CD4-positive, alpha-beta T cell treated with Interleukin-6 for 4 hours (primary cell): ENCODE results near the gene DNAJB6.
A peak's percentile ranks its signal among the peaks of the same experiment; 100 is the strongest.

Experiments used
- DNase-seq: peaks from one replicate; pipeline ENCODE4 v3.0.0-alpha.2; 2020; ENCODE audit warnings: mixed read lengths

DNAJB6 gene

DNA sequence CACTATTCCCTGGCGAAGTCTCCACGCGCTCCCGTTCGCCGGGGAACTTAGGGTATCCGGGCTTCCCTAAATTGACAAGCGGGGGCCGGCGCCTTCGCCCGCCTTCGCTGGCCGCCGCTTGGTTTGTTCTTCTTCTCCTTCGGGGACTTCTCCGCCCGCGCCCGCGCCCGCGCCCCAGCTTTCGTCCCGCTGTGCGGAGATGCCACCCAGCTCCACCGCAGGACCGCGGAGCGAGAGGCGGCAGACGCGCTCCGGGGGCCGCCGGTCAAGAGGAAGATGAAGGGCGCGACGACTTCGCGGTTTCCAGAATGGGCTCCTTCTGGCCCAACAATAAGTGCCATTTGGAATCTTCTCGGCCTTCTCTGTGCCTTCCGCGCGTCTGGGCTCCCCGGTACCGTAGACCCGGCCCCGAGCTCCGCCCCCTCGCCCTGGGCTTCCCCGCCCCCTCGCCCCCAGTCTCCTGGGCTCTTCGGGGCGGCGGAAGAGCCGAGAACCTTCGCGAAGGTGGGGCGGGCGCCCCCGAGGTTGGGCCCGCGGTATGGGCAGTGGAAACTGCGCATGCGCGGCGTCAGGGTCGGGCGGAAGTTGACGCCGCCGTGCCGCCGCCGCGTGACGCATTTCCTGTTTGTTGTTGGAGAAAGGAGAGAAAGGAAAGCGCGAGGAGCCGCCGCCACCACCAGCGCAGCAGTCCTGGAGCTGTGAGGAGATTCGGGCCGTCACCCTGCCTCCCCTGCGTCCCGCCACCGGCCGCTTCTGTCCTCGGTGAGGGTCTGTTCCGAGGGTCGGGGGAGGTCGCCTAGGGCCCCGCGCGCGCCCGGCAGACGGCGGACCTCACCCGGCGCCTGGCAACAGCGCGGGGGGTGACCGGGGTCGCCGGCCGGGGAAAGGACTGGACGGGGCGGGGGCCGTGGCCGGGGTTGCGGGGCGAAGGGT lies at the start of gene DNAJB6:
Gene DNAJB6 (plus strand): TSS at position 622 of the 933 bp plus-strand sequence. CDS start 21,569 bp downstream, outside the sequence.
- DNase-seq = peak; percentile 96

- DNase-seq = no peak
Observed at GRCh38 chr7:157291404-157292080, 45.3 kb upstream of the DNAJB6 start.

DNA sequence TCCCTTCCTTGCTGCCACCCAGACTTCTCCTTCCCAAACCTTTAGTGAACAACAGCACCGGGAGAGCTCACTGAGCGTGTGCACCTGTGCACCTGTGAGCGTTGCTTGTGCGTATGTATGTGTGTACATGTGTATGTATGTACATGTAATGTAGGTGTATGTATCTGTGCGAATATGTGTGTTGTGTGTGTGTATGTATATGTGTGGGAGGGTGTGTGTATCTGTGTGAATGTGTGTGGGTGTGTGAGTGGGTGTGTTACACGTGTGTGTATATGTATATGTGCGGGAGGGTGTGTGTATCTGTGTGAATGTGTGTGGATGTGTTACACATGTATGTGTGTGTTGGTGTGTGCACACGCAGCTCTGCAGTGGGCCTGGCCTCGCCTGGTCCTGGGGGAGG lies 44.5 kb upstream of the DNAJB6 start:
- no peak for DNase-seq

- no peak for DNase-seq
Observed at GRCh38 chr7:157292770-157293412, 43.9 kb upstream of the DNAJB6 start.

GRCh38 chr7:157293413-157293788 lies 43.4 kb upstream of the DNAJB6 start:
- DNase-seq = no peak

DNA sequence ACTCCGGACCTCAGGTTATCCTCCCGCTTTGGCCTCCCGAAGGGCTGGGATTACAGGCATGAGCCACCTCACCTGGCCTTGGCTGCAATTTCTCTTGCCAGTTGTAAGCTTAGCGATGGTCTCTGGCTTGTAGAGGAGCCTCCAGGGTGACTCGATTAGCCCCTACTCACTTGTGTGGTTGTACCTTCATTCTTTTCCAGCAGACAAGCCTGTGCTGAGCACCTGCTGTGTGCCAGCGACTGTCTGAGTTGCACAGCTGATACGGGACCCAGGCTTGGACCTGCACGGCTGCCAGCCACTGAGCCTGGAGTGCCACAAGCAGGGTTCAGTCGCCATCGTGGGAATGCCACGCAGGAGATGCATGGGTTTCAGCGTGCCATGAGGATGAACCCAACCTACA lies 42.0 kb upstream of the DNAJB6 start:
- DNase-seq = no peak

DNA sequence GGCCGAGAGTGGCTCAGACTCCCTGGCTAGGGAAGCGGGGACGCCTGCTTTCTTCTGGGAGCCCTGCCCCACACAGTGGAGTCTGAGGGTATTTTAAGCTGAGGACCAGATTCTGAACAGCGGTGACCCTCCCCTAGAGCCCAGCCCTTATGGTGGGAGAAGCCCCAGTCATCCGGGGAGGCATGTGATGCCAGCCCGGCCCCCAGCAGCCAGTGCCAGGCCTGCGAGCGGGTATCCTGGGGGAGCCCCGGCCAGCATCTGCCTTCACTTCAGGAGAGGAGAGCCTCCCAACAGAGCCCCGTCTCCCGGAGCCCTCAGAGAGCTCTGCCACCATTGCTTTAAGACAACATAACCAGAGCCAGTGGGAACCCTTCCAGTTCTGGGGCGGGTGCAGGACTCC lies 41.5 kb upstream of the DNAJB6 start:
- no peak for DNase-seq

GRCh38 chr7:157297185-157297584 lies 39.6 kb upstream of the DNAJB6 start:
- no peak for DNase-seq

DNA sequence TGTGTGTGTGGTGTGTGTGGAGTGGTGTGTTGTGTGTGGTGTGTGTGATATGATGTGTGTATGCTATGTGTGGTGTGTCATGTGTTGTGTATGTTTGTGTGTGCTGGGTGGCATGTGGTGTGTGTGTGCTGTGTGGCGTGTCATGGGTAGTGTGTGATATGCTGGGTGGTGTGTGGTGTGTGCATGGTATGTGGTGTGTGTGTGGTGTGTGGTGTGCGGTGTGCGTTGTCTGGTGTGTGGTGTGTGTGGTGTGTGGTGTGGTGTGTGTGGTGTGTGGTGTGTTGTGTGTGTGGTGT lies 37.5 kb upstream of the DNAJB6 start:
- DNase-seq = no peak

- DNase-seq = peak; percentile 48
Observed at GRCh38 chr7:157299613-157300368, 37.0 kb upstream of the DNAJB6 start.

DNA sequence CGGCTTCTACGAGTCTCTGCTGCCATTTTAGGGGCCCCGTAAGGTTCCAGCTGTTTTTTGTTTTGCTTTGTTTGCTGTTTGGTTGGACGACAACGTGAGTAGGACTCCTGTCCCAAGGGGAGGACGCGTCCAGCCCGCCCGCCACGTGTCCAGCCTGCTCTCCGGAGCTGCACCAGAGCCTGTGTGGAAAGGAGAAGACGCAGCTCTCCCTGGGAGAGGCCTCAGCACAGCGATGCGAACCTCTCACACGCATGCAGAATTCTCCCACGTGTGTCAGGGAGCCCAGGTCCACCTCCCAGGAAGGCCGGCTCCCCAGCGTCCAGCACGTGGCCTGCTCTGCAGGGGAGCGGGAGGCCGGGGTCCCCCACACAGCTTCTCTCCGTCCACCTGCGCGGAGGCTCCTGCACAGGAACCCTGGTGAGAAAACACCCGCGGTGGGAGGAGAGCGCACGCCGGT lies 36.4 kb upstream of the DNAJB6 start:
- DNase-seq = no peak

GRCh38 chr7:157301610-157302120 lies 35.1 kb upstream of the DNAJB6 start:
- no peak for DNase-seq

DNA sequence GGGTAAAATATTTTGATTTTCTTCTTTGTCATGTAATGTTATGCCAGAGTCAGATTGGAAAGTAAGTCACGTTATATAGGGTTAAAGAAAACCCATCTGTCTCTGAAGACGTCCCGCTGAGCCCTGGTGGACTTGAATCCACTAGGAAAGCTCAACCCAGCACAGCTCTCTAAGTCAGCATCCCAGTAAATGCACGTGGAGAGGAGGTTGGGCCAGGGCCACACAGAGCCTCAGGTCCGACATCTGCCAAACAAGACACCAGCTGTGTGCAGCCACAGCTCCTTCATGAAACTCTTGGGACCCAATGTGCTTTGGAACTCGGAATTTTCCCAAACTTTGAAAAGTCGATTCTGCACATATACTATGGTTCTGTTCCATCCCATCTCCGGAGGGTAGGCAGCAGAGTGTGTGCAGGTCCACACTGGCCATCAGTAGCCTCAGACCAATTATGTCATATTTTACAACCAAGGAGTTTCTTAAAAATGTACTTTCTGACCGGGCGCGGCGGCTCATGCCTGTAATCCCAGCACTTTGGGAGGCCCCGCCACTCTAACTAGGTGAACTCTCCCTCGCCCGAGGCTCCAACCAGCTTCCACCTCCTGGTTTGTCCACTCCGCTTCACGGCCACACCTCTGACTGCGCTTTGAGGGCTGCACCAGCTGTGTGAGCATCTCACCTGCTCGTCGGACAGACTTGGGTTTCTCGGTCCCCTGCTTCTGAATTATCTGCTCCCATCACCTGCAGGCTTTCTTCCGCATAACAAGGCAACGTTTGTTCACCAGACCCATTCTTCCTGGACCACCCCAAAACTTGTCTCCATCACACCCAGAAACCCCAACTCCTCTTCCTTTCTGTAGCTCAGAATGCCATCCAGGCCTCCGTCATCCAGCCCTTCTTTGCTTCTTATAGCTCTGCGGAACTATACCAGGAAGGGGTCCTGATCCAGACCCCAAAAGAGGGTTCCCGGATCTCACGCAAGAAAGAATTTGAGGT lies 29.7 kb upstream of the DNAJB6 start:
- no peak for DNase-seq

DNA sequence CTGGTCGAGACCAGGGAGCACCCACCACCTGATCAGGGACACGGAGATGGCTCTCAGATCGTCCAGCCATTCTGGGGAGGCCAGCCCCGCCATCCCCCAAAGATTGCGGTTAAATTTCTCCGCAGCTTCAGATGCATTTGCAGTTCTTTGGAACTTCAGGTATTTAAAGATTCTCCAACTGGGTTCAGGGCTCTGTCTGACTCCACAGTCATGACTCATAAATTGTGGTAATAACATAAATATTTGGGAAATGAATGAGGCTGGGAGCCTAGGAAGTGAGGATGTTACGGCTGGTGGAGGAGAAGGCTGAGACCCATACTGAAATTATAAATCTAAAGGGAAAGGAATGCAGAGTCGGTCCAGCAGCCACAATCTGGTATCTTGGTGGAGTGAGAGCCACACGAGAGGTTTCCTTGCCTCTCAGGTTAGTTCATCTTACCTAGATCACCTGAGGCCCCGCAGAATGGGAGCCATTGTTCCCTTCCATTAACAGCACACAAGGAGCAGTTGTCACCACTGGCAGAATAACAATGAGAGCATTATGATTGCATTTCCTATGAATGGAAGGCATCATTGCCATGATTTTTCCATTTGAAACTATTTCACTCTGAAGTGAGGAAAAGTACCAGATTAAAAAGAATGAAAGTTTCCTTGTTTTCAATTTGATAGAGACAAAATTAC lies 26.7 kb upstream of the DNAJB6 start:
- DNase-seq = no peak

GRCh38 chr7:157310676-157311185 lies 26.1 kb upstream of the DNAJB6 start:
- no peak for DNase-seq

GRCh38 chr7:157312941-157313340 lies 23.9 kb upstream of the DNAJB6 start:
- DNase-seq = no peak

- no peak for DNase-seq
Observed at GRCh38 chr7:157313645-157314044, 23.2 kb upstream of the DNAJB6 start.

GRCh38 chr7:157318015-157318706 lies 18.6 kb upstream of the DNAJB6 start:
- DNase-seq = no peak

DNA sequence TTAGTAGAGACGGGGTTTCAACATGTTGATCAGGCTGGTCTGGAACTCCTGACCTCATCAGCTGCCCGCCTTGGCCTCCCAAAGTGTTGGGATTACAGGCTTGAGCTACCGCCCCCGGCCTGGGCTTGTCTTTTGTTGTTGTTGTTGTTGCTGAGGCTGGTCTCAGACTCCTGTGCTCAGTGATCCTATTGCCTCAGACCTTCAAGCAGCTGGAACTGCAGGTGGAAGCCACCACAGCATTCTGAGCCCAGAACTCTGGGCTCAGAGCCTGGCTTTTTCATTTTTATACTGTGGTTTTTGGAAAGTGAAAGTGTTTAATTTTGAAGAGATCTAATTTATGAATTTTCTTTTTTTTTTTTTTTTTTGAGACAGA lies 16.2 kb upstream of the DNAJB6 start:
- no peak for DNase-seq

GRCh38 chr7:157323401-157323800 lies 13.4 kb upstream of the DNAJB6 start:
- no peak for DNase-seq
